HG03139 (cell line): ENCODE measurements around the gene TAF5L.

ENCODE experiments used
- ATAC-seq: cut with Tn5 transposase; IDR thresholded peaks from one replicate; pipeline ENCODE4 v1.9.1; 2021; ENCODE audit not compliant: unreplicated experiment

TAF5L gene

DNA sequence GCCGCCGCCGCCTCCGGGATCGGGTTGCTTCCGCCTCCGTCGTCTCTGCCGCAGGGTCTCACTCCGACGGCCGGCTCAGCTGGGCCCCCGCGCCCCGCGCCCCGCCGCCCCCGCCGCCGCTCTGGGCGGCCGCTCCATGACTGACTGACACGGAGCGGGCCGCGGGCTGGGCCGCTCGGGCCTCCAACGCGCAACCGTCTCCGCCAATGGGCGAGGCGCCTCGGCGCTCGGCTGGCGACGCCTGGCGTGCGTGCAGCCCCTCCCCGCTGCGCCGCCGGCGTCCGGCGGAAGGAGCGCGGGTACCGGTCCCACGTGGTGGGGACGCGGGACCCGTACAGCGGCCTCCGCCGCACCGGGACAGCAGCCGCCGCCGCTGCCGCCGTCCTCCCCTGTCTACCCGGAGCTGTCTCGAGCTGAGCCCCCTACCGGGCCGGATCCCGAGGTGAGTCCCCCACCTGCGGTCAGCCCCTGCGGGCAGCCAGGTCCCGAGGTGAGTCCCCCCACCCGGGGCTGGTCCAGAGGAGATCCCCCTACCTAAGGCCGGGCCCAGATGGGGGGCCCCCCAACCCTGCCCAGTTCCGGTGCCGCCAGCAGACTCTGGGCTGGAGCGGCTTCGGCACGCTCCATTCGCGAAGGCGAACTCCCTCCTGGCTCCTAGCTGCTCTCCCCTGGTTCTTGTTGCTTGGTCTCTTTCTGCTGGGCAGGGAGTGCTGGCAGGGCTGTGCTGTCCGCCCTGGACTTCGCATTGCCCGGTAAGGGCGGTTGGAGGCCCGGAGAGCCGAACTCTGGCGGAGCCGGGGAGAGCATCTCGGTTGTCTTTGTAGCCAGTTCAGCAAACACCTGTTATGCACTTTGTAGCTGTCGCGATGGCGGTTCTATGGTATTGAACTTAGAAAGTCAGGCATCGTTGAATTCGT lies at the start of gene TAF5L, which contains the start of gene URB2:
TAF5L (minus strand) TSS at position 208 of the 917 bp plus-strand sequence. CDS start 11,640 bp downstream, outside the sequence.
URB2 (plus strand) TSS at position 333 of the 917 bp plus-strand sequence. CDS start 1,387 bp downstream, outside the sequence.
- peak; percentile 81 for ATAC-seq

DNA sequence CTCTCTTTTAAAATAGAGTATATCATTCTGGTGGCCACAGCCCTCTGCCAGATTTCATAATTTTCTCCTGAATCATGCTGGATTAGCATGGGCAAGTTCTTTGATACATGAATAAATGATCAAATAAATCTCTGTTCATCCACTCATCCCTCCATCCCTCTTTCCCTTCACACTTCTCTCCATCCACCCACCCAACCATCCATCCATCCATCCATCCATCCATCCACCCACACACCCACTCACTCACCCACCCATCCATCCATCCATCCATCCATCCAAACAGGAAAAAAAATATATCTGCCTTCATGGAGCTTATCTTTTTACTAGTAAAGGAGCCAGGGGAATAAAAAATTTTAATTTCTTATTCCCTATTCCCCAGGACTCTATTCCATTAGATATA lies 49.5 kb upstream of the TAF5L start:
- no peak for ATAC-seq

DNA sequence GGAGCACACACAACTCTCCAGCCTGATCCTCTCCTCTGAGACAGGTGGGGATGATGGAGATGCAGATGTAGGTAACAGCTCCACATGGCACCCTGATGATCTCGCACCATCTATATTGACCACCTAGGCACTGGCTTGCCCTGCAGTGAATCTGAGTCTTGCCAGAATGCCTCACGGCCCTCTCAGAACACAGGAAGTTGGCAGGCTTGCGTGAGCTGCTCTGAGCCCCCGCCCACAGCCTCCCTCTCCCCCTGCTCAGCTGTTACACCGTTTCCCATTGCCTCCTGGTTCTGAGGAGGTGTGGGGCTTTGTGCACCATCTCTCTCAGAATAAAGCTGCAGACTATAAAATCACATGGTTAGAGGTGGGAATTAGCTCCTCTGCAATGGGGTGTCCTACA lies 48.1 kb upstream of the TAF5L start:
- ATAC-seq = no peak

DNA sequence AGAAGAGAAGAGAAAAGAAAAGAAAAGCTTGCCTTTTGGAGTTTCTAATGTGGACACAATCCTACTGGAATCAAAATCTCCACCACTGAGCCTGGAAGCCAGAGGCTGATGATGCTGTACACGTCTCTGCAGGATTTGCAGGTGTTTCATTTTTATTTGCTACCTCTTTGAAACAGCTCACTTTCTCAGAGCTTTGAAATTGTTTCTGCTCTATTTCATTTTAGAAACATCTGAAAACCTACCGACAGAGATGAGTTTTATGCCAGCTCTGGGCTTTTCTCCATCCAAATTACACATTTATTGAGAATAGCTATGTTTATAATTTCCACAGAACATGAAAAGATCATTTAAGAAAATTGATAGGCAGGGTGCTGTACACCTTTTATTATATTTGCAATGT lies 46.3 kb upstream of the TAF5L start:
- no peak for ATAC-seq

DNA sequence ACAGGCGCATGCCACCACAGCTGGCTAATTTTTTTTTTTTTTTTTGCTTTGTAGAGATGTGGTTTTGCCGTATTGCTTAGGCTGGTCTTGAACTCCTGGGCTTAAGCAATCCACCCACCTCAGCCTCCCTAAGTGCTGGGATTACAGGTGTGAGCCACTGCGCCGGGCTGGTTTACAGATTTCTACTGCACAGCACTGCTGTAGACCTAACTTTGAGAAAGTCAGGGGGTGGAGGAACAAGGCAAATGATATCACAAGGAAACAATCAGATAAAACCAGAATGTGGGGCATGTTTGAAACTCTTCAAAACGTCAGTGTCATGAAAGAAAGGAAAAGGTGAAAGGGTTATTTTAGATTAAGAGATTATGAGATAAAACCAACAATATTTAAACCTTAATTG lies 45.4 kb upstream of the TAF5L start:
- ATAC-seq = no peak

DNA sequence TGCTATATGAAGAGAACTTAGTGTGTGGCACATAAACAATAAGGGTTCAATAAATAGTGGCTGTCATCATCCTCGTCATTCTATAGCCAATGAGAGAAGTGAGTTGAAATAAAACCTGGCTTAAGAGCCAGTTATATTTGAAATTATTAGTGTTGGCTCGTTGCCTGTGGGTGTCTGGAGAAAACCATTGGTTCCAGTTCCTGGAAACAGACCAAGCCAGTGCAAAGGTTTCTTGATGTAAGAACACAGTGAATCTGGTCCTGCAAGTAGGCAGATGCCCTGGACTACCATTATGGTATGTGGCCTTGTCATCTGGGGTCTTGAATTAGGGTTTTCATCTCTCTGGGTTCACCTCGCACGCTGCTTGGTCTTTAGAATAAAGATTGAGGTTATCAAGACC lies 43.4 kb upstream of the TAF5L start:
- ATAC-seq = no peak

DNA sequence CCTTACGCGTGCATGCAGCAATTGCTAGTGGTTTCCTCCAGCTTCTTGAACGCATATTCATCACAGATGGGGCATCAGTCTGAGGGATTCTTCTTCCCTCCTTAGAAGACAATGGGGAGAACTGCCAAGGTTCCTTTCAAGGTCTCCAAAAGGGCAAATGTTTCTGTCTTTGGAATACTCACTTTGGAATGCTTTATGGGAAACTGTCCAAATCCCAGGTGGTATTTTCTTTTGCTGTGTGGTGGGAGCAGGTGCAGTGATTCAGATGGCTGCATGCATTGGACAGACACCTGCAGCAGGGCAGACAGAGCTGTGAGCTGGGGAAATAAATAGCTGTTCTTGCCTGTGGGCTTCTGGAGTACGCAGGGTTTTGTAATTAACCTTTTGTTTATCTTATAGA lies 40.7 kb upstream of the TAF5L start:
- ATAC-seq = no peak

DNA sequence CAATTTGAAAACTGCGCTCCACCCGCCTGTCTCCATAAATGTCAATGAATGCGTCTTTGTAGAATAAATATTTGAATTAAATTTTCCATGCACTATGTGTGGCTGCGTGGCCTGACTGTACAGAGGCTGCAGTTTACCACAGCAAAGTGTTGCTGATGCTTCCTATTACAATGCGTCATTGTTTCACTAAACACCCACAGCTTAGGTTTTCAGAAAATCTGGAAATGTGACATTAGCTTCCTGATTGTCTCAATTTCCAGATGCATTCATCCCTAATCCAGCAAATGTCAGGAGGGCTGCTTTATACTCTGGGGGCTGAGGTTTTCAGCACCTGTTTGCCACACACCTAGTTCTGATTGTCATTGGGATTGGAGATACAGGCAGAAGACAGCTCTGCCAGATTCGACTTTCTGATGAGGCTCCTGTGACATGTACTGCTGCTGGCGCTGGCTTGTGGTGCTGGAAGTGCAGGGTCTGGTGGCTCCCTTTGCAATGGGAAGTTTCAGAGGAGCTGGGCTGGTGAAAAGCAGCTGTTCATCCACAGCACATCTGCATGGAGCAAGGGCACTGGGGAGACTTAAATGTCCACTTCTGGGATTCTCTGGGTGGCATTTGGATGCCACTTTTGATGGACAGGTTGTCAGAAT lies 40.1 kb upstream of the TAF5L start:
- ATAC-seq = no peak

DNA sequence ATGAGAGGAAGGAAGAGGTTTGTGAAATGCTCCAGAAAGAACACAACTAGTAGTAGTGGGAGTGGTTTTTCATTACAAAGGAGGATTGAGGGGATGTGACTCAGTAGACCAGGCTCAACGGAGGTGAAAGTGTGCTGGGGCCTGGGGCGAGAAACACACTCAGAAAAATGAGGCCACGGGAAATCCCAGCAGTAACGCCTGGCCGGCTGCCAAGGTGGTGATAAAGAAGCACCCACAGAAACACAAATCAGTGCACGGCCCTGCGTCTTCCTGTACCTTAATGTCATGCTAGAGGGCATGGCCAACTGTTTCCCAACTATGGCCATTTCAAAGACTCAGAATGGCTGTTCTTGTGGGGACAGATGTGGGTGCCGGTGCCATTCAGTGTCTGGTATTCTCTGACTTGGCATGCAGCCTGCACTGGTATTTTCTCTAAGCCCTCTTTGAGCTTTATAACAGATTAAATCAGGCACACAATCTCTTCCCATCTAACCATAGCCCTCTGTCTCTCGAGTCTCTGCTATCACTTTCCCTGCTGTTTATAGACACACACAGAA lies 38.3 kb upstream of the TAF5L start:
- no peak for ATAC-seq

DNA sequence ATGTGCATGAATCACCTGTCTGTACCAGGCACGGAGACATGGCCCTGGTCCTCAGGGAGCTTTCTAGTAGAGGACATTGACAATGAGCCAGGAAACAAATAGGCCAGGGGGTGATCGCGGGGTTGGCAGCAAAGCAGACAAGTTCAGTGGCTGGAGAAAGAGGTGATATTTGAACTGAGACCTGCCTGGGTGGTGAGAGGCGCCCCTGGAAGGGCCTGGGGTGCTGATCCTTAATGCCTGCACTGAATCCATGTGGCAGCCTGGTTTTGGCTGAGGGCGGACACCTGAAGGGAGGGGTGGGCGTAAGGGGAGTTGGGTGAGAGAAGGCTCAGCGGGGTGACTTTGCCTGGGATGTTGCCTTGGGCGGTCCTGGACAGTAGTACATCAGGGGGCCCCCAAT lies 36.0 kb upstream of the TAF5L start:
- no peak for ATAC-seq

DNA sequence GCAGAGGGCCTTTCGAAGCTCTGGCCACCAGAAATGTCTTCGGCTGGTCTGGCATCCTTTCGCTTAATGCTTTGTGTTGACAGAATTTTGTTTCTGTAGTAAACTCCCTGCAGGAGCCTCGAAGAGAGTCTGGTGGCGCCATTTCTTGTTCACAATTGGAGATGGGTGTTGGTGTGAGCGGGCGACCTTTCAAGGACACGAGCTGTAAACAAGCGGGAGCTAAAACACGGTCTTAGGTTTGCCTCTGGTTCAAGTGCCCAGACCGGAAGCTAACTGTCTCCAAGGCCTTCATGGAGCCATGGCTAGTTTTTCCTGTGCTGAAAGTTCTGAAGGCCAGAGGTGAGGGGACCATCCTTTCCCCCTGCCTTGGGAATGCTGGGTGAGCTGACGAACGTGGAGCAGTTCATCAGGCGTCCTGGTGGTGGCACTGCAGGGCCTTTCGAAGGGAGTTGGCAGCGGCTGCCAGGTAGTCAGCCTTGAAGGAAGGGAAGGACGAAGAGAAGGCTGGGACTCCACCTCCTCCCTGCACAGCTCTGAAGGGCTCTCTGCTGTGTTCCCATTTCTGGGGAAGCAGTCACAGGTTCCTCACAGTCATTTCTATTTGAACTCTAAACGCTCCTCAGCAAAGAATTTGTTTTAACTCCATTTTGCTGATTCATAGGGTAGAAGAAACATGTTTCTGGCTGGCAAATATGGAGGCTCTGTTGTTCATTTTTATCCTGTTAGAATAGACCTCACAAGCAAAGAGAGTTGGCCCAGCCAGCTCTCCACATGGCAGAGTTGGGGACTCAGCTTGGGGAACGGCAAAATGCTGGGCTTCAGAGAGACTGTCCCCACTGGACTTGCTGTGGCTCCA lies 35.3 kb upstream of the TAF5L start:
- ATAC-seq = peak; percentile 77

DNA sequence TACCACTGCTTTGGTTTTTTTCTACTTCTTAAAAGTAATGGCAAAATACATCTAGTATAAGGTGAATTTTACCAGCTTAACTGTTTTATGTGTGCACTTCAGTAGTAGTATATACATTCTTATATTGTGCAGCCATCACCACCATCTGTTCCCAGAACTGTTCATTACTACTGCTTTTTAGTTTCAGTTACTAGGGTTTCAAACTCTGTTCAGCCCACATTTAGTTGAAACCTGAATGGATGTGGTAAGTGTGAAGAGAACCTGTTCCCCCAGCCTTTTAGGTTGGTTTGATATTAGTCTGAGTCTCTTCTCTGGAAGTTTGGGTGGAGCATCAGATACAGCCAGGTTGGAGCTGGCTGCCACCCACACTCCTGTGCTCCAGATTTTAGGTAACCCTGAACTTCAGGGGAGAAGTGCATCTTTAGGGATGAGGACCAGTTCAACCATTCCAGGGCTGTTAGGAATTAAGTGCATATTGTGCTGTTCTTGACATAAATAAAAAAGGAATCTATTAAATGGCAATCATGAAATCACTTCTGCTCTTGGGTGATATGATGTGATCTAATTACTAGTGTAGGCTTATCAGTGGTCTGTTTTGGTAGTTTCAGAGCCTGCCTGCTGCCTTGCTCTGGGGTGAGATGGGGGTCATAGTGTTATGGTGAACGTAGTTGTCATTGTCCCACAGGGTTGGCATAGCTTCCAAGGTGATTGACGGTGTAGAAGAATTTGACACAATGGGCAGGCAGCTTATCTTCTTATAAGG lies 32.3 kb upstream of the TAF5L start:
- ATAC-seq = no peak

DNA sequence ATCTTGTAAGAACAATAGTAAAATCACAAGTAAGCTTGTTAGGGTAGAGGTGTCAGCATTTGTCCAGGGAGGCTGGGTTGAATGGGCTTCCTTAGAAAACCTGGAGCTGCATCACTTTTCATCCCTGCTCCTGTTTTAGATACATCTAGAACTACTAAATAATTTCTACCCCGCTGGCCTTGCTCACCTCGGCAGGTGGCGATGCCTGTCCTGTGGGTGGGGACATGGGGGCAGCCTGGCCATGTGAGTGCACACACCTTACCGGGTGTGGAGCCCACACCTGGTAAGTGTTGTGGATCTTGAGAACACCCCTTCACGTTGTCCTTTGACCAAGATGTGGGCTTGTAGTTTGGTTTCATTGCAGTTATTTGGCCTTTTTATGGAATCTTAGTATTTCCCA lies 29.9 kb upstream of the TAF5L start:
- no peak for ATAC-seq

DNA sequence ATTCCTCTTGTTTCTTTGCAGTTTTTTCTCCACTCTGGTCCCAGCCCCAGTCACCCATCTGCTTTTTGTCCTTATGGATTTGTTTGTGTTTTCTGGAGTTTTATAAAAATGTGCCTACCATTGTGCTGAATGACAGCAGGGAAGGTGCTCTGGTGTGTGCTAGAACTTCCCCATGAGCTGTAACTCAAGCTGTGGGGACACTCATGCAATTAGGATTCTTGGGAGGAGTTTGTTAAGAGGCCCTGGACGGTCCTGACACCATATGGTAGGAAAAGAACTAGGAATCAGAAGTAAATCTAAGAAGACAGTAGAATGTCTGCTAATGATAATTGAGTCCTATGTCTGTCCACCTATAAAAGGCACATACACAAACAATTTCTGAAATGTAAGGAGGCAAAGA lies 27.5 kb upstream of the TAF5L start:
- no peak for ATAC-seq

DNA sequence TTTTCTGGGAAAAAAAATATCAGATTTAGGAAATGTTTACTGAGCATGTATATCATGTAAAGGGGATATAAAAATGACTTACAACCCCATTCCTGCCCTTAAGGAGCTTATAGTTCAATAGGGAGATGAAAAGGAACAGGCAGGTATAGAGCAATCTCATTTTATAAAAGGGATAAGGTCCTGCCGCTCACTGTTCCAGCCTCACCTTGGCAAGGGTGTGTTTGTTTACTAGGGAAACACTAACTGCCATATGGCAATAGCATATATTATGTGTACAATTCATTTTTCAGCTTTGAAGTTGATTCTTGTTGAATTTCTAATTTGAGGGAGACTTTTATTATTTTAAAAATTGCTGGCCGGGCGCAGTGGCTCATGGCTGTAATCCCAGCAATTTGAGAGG lies 25.6 kb upstream of the TAF5L start:
- ATAC-seq = no peak

DNA sequence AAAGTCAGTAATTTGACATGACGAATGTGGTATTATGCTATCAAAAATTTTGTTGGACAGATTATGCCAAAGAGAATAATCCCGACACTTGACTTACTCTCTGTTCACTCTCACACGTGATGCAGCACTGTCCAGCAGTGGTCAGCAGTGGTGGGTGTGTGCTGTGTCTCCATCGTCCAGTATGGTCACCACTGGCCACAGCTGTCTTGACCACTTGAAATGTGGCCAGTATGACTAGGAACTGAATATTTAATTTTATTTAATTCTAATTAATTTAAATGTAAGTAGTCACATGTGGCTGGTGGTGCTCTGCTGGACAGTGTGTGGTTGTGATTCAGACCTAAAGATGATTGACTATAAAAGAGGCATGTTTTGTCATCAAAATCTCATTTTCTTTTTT lies 24.1 kb upstream of the TAF5L start:
- ATAC-seq = no peak

DNA sequence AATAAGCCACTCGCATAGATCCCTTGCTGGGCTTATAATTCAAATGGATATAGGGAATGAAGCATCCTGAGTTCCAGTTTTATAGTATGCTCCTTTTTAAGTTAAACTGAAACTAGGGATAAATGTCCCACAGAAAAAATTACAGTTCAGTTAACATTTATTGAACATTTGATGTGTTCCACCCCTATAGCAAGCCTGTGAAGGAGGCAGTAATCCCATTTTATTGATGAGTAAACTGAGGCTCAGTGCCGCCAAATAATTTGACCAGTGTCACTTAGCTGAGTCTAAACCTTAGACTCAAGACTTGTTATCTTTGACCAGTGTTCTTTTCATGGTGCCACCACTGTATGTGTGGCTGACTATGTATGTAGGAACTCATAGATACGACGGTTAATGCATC lies 22.5 kb upstream of the TAF5L start:
- ATAC-seq = no peak

DNA sequence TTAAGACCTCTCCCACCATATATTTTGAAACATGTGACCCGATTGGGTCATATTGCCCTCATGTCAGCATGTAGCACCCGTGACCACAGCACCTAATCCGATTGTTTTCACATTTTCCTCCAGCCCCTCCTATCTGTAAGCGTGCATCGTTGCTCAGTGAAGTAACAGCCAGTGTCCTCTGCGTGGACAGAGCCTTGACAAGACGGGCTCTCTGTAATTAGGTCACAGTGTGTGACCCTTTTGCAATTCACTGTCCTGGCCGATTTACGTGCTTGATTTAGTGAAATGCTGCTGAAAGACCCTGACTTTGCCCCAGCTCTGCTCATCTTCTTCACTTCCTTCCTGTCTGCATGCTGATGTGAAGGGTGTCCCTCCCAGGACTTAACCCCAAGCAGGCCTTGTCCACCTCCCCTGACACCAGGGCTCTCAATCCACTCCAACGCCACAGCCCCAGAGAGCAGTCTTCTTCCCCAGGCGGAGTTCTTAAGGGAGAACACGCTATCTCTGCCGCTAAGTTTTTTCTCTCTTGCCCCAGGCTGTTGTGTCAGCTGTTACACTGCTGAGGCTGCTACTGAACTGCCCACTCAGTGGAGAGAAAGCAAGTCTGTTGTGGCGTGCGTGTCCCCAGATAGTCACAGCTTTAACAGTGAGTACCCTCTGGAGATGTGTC lies 19.5 kb upstream of the TAF5L start:
- ATAC-seq = no peak

DNA sequence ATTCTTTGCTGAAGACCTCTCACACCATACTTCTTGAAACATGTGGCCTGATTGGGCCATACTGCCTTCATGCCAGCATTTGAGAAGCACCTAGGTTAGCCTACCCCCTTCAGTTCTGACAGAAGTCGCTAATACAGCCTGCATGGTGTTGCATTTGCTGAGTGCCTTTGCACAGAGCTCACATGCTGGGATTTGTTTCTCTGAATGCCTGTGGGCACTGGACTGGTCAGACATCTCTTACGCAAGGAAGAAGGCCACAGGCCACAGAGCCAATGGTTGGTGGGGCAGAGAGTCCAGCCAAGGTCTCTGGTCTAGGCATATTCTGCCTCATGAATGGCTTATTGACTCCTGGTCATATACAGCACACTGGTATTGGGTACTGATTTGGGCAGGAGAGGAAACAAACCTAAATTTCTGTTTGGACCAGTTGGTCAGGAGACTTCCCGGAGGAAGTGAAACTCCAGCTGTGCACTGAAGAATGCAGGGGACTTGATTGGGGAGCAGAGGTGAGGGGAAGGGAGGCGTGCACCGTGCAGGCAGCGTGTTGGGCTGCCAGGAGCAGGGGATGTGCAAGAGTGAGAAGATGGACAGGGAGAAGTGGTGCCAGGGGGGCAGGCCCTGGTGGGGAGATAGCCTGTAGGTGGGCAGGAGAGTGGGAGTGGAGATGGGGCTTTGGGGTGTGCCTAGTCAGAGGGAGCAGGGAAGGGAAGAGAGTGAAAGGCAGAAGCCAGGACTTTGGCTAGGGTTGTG lies 18.2 kb upstream of the TAF5L start:
- no peak for ATAC-seq
